ENCODE results near the gene TCF7.

GRCh38 chr5:134131578-134132350, 17.3 kb downstream of the TCF7 start:
- TF ChIP-seq ZBTB33 (IDR thresholded peaks at IDR 0.05) (no peak), CTCF (IDR thresholded peaks at IDR 0.05; ENCODE audit: low read depth, low read length, missing input control) (no peak)

Measured in liver (tissue), 2 donors.